ENCODE results near the gene POLD2.
"Not testable (repeated sequence)": the region's sequence is repeated elsewhere in the genome, so short reads cannot be mapped to it uniquely, and the experiment has no call there.

The POLD2 gene

DNA sequence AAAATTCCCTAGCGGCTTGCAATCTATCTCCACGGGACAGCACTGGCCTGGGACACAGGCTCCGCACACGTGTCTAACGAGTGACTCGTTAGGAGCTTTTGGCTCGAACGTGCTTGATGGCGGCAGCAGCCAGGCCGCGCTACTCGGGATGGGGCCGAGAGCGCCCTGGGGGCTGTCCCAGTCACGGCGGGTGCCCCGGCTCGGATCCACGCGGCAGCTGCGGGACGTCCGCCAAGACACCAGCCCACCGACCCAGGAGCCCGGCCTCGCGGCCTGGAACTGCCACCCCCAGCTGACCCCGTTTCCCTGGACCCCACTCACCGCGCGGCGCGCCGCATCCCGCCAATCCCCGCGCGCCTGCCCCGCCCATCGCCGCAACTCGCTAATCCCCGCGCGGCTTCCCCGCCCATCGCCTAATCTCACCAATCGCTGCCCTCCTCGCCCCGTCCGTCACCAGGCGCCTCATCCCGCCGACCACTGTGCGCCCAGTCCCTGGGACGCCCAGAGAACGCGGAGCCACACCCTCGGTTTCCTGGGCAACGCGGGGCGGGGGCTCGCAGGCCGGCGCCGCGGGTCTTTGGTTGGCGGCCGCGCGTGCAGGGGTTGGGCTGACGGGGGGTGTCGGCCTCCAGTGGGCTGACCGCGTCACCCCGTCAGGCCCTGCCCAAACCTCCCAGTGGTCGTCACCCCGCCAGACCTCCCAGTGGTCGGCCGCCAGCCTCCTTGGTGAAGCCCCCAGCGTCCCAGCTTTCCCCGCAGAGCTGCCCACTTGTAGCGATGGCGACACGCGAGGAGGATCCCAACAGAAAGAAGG lies at the start of gene POLD2:
Gene POLD2 (minus strand): TSS at position 359 of the 814 bp plus-strand sequence. CDS start 1,495 bp downstream, outside the sequence.
- peak; percentile 68 to 97 (median 93) for DNase-seq

- DNase-seq = no peak
Measured at GRCh38 chr7:44172803-44173424, 49.6 kb upstream of the POLD2 start.

DNA sequence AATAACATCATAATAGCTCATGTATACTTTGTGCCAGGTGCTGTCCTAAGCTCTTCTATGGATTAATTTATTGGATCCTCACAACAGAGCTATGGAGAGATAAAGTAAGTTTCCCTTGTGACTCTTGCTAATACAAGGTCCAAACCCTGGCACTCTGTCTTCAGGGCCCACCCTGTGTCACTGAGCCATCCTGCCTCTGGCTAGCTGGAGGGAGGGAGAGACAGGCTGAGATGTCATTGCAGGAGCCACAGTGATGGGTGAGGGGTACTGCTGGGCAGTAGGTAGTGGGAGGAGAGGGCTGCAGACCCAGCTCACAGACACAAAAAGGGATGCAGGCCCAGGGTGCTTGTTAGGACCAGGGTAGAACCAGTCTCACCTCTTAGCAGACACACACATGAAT lies 49.0 kb upstream of the POLD2 start:
- DNase-seq = no peak

DNA sequence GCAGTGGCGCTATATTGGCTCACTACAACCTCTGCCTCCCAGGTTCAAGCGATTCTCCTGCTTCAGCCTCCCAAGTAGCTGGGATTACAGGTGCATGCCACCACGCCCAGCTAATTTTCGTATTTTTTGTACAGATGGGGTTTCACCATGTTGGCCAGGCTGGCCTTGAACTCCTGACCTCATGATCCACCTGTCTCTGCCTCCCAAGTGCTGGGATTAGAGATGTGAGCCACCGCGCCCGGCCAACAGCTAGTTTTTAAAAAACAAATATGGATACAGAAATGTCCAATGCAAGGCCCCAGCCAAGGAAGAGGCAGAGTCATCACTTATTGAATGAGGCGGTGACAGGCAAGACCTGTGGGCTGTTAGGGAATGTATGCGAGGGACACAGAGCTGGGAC lies 48.6 kb upstream of the POLD2 start:
- DNase-seq = not testable (repeated sequence)

DNA sequence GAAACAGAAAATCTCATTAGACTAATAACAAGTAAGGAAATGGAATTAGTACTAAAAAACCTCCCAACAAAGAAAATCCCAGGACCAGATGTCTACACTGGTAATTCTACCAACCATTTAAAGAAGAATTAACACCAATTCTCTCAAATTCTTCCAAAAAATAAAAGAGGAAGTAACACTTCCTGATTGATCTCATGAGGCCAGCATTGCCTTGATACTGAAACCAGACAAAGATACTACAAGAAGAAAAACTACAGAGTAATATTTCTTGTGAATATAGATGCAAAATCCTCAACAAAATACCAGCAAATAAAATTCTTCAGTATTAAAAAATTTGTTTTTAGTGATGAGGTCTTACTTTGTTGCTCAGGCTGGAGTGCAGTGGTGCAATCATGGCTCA lies 44.6 kb upstream of the POLD2 start:
- no peak for DNase-seq

GRCh38 chr7:44163591-44163990 lies 40.2 kb upstream of the POLD2 start:
- no peak for DNase-seq

DNA sequence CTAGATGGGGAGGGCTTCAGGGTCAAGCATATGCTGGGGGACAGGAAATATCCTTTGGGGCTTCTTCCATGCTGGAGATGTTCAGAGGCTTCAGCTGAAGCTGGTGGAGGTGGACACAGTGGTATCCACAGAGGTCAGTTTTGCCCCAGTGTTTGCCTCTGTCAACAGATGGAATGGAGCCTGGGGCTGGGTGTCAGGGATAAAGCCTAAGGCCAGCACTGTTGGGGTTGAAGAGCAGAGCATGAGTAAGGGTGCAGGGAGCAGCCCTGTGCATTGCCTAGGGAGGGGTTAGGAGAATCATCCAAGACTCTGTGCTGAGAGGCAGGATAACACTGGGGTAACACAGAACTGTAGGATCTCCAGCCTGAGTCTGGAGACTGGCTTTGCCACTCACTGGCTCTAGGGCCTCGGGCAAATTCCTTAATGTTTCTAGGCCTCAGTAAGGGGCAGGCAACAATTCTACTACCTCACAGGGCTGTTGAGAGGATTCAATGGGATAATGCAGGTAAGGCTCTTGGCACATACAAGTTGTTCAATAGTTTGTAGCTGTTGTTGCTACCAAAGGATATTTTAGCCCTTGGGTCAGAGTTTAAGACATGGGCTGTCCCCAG lies 39.5 kb upstream of the POLD2 start:
- no peak for DNase-seq

GRCh38 chr7:44162179-44162578 lies 38.8 kb upstream of the POLD2 start:
- no peak for DNase-seq

- no peak for DNase-seq
Measured at GRCh38 chr7:44161371-44161770, 38.0 kb upstream of the POLD2 start.

- peak in 1 of 14 donors; percentile 80 for DNase-seq
Measured at GRCh38 chr7:44159824-44160630, 36.7 kb upstream of the POLD2 start.

GRCh38 chr7:44158873-44159631 lies 35.7 kb upstream of the POLD2 start:
- peak in 9 of 14 donors; percentile 39 to 81 (median 66) for DNase-seq

DNA sequence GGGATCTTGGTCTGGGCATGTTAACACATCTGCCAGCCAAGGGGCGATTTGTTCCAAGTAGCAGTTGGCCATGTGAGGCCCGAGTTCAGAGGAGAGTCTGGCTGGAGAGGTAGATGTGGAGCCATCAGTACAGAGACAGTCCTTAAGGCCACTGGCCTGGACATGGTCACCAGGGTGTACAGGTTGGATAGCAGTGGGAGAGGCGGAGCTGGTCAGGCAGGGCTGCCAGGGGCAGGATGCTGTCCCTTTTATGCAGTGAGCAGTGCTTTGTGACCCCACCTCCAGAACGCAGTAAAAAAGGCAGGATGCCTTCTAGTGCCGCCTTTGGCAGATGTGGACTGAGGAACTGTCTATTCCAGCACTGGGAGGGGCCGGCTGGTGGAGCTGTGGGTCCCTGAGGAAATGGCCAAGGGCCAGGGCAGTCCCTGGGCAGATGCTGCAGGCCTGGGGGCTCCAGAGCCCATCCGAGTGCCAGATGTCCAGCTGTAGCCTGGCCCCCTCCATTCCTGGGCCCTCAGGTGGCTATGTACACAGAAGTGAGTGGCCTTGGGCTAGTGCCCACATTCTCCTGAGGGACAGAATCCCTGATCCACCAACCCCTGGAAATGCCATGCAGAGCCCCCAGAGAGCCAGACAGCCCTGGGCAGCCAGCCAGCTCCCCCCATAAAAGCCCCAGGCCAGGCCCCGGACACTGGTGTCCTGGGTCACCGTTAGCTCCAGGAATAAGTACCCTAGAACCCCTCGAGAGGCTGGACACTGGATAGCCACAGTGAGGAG lies 34.9 kb upstream of the POLD2 start:
- DNase-seq = no peak

DNA sequence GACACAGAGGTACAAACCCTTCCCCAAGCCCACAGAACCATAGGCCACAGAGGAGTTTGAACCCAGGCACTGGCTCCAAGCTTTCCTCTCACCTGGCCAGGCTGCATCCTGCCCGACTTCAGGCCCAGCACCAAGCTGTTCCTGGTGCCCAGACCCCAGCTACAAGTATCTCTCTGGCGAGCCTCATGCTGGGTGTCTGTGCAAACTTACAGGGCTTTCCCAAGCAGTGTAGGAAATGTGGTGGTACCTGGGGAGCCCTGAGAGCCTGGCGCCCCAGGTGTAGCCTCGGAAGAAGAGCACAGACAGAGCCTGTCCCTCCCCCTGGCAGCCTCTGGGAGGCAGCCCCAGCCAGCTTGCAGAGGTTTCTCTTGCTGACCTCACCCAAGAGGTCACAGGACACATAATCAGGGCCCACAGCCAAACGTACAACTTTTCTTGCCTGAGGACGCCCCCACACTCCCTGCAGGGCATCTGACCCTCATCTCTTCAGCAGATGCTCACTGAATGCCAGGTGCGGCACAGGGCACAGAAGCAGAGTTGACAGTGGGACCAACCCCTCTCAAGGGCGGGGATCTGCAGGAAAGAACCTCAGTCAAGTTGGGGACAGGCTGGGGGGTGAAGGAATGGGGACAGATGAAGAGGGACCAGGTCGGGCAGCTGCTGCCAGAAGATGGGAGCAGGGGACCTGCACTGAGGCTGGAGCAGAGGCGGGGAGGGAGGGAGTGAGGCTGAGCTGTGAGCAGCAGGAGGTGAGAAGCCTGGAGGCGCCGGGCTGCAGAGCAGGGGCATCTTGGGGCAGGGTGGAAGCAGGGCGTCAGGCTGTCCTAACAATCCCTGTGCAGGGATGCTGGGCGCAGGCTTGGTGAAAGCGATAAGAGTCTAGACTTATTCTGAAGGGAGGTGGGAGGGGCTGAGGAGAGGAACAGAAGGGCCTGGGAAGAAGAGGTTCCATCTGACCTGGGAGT lies 34.0 kb upstream of the POLD2 start:
- DNase-seq = no peak

DNA sequence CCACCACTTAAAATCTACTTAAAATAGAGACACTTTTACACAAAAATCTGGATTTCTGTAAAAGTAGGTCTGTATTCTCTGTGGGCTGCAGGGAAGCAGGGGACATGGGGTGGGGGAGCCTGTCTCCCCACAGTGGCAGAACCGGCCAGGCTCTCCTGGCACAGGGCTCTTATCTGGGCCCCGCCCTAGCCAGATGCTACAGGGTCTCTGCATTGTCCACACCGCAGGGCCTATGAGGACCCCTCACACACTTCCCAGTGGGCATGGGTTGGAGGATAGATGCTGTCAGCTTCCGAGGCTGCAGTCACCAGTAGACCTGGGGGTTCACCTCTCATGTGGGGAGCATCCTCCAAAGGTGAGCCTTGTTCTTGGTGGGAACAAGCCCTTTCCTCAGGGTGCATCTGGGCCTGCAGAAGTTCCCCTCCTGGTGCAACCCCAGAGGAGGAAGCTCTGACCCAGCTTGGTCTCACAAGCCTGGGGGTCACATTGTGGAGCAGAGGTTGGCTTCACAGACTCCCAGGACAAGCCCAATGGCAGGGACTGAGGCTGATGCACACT lies 33.2 kb upstream of the POLD2 start:
- DNase-seq = no peak

GRCh38 chr7:44155191-44156185 lies 32.1 kb upstream of the POLD2 start:
- DNase-seq = peak in 1 of 14 donors; percentile 92

GRCh38 chr7:44154703-44155102 lies 31.4 kb upstream of the POLD2 start:
- DNase-seq = no peak

DNA sequence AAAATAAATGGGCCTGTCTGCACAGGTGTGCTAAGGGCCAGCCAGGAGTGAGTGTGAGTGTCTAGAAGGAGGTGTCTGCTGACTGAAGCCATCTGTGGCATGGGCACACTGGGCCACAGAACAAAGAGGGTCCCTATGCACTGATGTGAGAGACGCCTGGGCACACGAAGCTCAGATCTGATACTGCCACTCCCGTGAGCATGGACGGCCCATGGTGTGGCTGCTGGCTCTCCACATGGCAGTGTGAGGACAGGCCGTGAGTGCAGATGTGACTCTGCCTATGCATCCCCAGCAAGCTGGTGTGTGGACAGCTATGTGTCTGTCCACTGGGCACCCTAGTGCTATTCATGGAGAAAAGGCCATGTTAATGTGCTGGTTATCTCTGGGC lies 30.6 kb upstream of the POLD2 start:
- no peak for DNase-seq
